Stomach smooth muscle (tissue), 2 donors: Measurements from ENCODE around the gene SLC31A1.
"Not testable (repeated sequence)": the region's sequence is repeated elsewhere in the genome, so short reads cannot be mapped to it uniquely, and the experiment has no call there.

Experiments
- H3K27ac ChIP-seq: one replicate; pipeline ENCODE4 v1.7.0; 2013; ENCODE audit warnings: mild to moderate bottlenecking, low read length, inconsistent platforms
- H3K27me3 ChIP-seq, 2 donors: one replicate each; pipeline ENCODE4 v1.7.0; 2013; ENCODE audit warnings: low read length in 2 of 2; ENCODE audit not compliant: insufficient read depth in 2 of 2, control insufficient read depth in 1 of 2
- H3K36me3 ChIP-seq, 2 donors: one replicate each; pipeline ENCODE4 v1.7.0; 2013; ENCODE audit warnings: low read length in 2 of 2; ENCODE audit not compliant: control insufficient read depth in 2 of 2, insufficient read depth in 2 of 2
- H3K4me1 ChIP-seq: one replicate; pipeline ENCODE4 v1.7.0; 2013; ENCODE audit warnings: low read length; ENCODE audit not compliant: control insufficient read depth, insufficient read depth
- H3K4me3 ChIP-seq, 2 donors: one replicate each; pipeline ENCODE4 v1.7.0; 2013; ENCODE audit warnings: low read length in 2 of 2
- H3K9ac ChIP-seq, 2 donors: one replicate each; pipeline ENCODE4 v1.7.0; 2013; ENCODE audit warnings: low read length in 2 of 2, mild to moderate bottlenecking in 1 of 2
- H3K9me3 ChIP-seq, 2 donors: one replicate each; pipeline ENCODE4 v1.7.0; 2013; ENCODE audit warnings: low read length in 2 of 2; ENCODE audit not compliant: control insufficient read depth in 2 of 2
- donor health status: healthy.
- donor health status: Pancreatic carcinoma.

The SLC31A1 gene

GRCh38 chr9:113219969-113220368 is 1.4 kb upstream of the SLC31A1 start:
- no peaks in the 10 kb centered on the region for H3K36me3 ChIP-seq
- H3K9ac ChIP-seq = peak overlapping the region; percentile 82 to 94
- peak overlapping the region; percentile 94 to 98 for H3K4me3 ChIP-seq
- no peaks in the 10 kb centered on the region for H3K9me3 ChIP-seq
- peaks cover 19% of the 10 kb centered on the region for H3K4me1 ChIP-seq
- no peaks in the 10 kb centered on the region for H3K27me3 ChIP-seq
- H3K27ac ChIP-seq = no peak overlapping the region

GRCh38 chr9:113220467-113221002 is 809 bp upstream of the SLC31A1 start:
- no peaks in the 10 kb centered on the region for H3K36me3 ChIP-seq

GRCh38 chr9:113221800-113222481 is 597 bp downstream of the SLC31A1 start:
- H3K9me3 ChIP-seq = no peaks in the 10 kb centered on the region
- no peaks in the 10 kb centered on the region for H3K36me3 ChIP-seq
- H3K4me3 ChIP-seq = peak overlapping the region; percentile 91 to 98
- H3K27me3 ChIP-seq = no peaks in the 10 kb centered on the region
- peaks cover 19% of the 10 kb centered on the region for H3K4me1 ChIP-seq
- H3K27ac ChIP-seq = peak overlapping the region; percentile 71
- H3K9ac ChIP-seq = peak overlapping the region; percentile 85 to 87

More at GRCh38 chr9:113220467-113221002, 809 bp upstream of the SLC31A1 start:
- Histone ChIP-seq H3K9me3 (no peaks in the 10 kb centered on the region), H3K4me1 (peaks cover 19% of the 10 kb centered on the region), H3K27ac (peak overlapping the region; percentile 81), H3K27me3 (no peaks in the 10 kb centered on the region), H3K9ac (peak overlapping the region; percentile 82 to 94), H3K4me3 (peak overlapping the region; percentile 94 to 98)

- H3K9me3 ChIP-seq = no peaks in the 10 kb centered on the region
- no peak overlapping the region for H3K27ac ChIP-seq
- no peaks in the 10 kb centered on the region for H3K36me3 ChIP-seq
- peak overlapping the region; percentile 85 to 87 for H3K9ac ChIP-seq
- H3K27me3 ChIP-seq = no peaks in the 10 kb centered on the region
- H3K4me3 ChIP-seq = peak overlapping the region; percentile 91 to 98
- H3K4me1 ChIP-seq = peaks cover 19% of the 10 kb centered on the region
Observed at GRCh38 chr9:113222482-113222841, 1.1 kb downstream of the SLC31A1 start.

- Histone ChIP-seq H3K27ac (no peak overlapping the region), H3K9me3 (no peaks in the 10 kb centered on the region), H3K4me1 (peaks cover 19% of the 10 kb centered on the region), H3K9ac (no peak overlapping the region), H3K36me3 (no peaks in the 10 kb centered on the region), H3K27me3 (no peaks in the 10 kb centered on the region), H3K4me3 (no peak overlapping the region)
Observed at GRCh38 chr9:113223963-113224362, 2.6 kb downstream of the SLC31A1 start.

- Histone ChIP-seq H3K4me3 (no peak overlapping the region), H3K27me3 (no peaks in the 10 kb centered on the region), H3K9me3 (no peaks in the 10 kb centered on the region), H3K27ac (no peak overlapping the region), H3K36me3 (no peaks in the 10 kb centered on the region), H3K4me1 (peaks cover 3% of the 10 kb centered on the region), H3K9ac (no peak overlapping the region)
Observed at GRCh38 chr9:113227436-113227835, 6.1 kb downstream of the SLC31A1 start.

- Histone ChIP-seq H3K9ac (no peak overlapping the region), H3K9me3 (no peaks in the 10 kb centered on the region), H3K4me1 (no peaks in the 10 kb centered on the region), H3K27ac (no peak overlapping the region), H3K4me3 (no peak overlapping the region), H3K36me3 (no peaks in the 10 kb centered on the region), H3K27me3 (no peaks in the 10 kb centered on the region)
Observed at GRCh38 chr9:113228130-113228665, 6.9 kb downstream of the SLC31A1 start.

GRCh38 chr9:113231701-113232100 is 10.4 kb downstream of the SLC31A1 start:
- H3K27ac ChIP-seq = no peak overlapping the region
- H3K9me3 ChIP-seq = no peaks in the 10 kb centered on the region
- H3K27me3 ChIP-seq = no peaks in the 10 kb centered on the region
- H3K4me3 ChIP-seq = no peak overlapping the region
- no peaks in the 10 kb centered on the region for H3K36me3 ChIP-seq
- no peaks in the 10 kb centered on the region for H3K4me1 ChIP-seq
- H3K9ac ChIP-seq = no peak overlapping the region

GRCh38 chr9:113235701-113236255 is 14.4 kb downstream of the SLC31A1 start:
- H3K36me3 ChIP-seq, H3K4me3 ChIP-seq, H3K9me3 ChIP-seq, H3K27me3 ChIP-seq, H3K27ac ChIP-seq, H3K4me1 ChIP-seq, H3K9ac ChIP-seq: not testable (repeated sequence)

- Histone ChIP-seq H3K4me3 (no peak overlapping the region), H3K4me1 (no peaks in the 10 kb centered on the region), H3K36me3 (no peaks in the 10 kb centered on the region), H3K27ac (no peak overlapping the region), H3K27me3 (no peaks in the 10 kb centered on the region), H3K9ac (no peak overlapping the region), H3K9me3 (no peaks in the 10 kb centered on the region)
Observed at GRCh38 chr9:113237026-113237425, 15.7 kb downstream of the SLC31A1 start.
